Natural killer cell (primary cell): Measurements from ENCODE around the gene BAIAP3. TPM values are rescaled to one million over a fixed set of nuclear protein-coding genes. Genes with fewer than 3 reads are reported as not detected.

Source experiments
- ATAC-seq, 3 donors: fragments of 150-1000 bp in 2 of 3; fragments of 200-7000 bp in 1 of 3; cut with Tn5 transposase; 1 replicate in 1 of 3; 2 replicates in 2 of 3; pipeline ENCODE4 v1.10.0; 2021; ENCODE audit warnings: mild to moderate bottlenecking in 2 of 3, moderate library complexity in 2 of 3
- DNase-seq, 2 donors: peaks; one replicate each; pipeline versions ENCODE4 v3.0.0 to v3.0.0-alpha.2; 2013 to 2021; ENCODE audit warnings: mixed read lengths in 1 of 2
- H3K27ac ChIP-seq: one replicate; pipeline ENCODE4 v1.5.1; 2013; ENCODE audit warnings: mild to moderate bottlenecking, low read length
- H3K27me3 ChIP-seq: one replicate; pipeline ENCODE4 v1.6.1; 2013; ENCODE audit warnings: low read length; ENCODE audit not compliant: control insufficient read depth, insufficient read depth
- H3K36me3 ChIP-seq: one replicate; pipeline ENCODE4 v1.6.1; 2013; ENCODE audit warnings: low read length; ENCODE audit not compliant: control insufficient read depth, insufficient read depth
- H3K4me1 ChIP-seq: one replicate; pipeline ENCODE4 v1.6.1; 2013; ENCODE audit warnings: low read length; ENCODE audit not compliant: control insufficient read depth, insufficient read depth
- H3K4me3 ChIP-seq: one replicate; pipeline ENCODE4 v1.5.1; 2013; ENCODE audit warnings: low read length
- H3K9me3 ChIP-seq: one replicate; pipeline ENCODE4 v1.6.1; 2013; ENCODE audit warnings: low read length; ENCODE audit not compliant: control insufficient read depth, insufficient read depth
- H3K27ac Mint-ChIP-seq, 2 donors: one replicate each; pipeline ENCODE4 v1.8.0; 2022; ENCODE audit warnings: mild to moderate bottlenecking in 2 of 2, mixed read lengths in 2 of 2, moderate library complexity in 1 of 2
- H3K27me3 Mint-ChIP-seq, 2 donors: one replicate each; pipeline ENCODE4 v1.8.0; 2022; ENCODE audit warnings: low read depth in 2 of 2, mixed read lengths in 2 of 2
- H3K36me3 Mint-ChIP-seq: one replicate; pipeline ENCODE4 v1.8.0; 2022; ENCODE audit warnings: mixed read lengths
- H3K4me1 Mint-ChIP-seq, 2 donors: one replicate each; pipeline ENCODE4 v1.8.0; 2022; ENCODE audit warnings: mixed read lengths in 2 of 2
- H3K4me3 Mint-ChIP-seq: one replicate; pipeline ENCODE4 v1.8.0; 2022; ENCODE audit warnings: mild to moderate bottlenecking, moderate library complexity, mixed read lengths
- H3K9me3 Mint-ChIP-seq, 2 donors: one replicate each; pipeline ENCODE4 v1.8.0; 2022; ENCODE audit warnings: mixed read lengths in 2 of 2
- WGBS: methylation state at CpG from one replicate; pipeline ENCODE4 v1.1.7; 2013; ENCODE audit warnings: missing lambda C conversion rate; ENCODE audit not compliant: insufficient coverage; 5-methylcytosine and 5-hydroxymethylcytosine counted together
- intact Hi-C: fragments of 100-400 bp; cut with micrococcal nuclease; formaldehyde crosslinking; loops from one replicate; pipeline ENCODE4 v1.14.2; 2022
- total RNA-seq, 4 donors: library from RNA; stranded (reverse); fragments of 120-200 nt in 1 of 4; gene quantifications; one replicate each; pipeline versions ENCODE4 v1.2.3 to v1.2.4, GENCODE V29; 2013 to 2022
- TF ChIP-seq, protein P1 (sequence below): fragments of 200-600 bp; IDR thresholded peaks from one replicate; pipeline ENCODE4 v1.8.0; 2022; ENCODE audit warnings: antibody characterized with exemption

Gene BAIAP3
- total RNA-seq, 3 donors from 2014 or later (not counting 1 experiment from before 2014, with no cell fraction given) = 17.7 to 21.7 (median 19.9) TPM

DNA sequence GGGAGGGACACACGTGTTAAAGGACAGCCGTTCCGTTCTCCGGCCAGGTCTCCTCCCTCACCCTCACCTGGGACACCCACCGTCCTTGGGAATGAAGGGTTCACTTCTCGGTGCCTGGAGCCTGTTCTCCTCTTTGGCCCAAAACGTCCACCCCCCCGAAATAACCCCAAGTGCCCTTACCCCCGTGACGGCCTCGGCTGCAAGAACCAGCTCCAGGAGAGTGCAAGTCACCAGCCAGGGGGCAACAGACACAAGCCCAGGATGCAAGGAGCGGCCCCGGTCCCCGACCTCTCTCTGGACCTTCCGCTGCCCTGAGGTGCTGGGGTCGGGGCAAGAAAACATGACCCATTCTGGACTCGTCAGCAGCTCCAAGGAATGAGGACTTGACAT, 44.0 kb upstream of the BAIAP3 start:
- H3K27me3 ChIP-seq = peaks cover 8% of the 10 kb centered on the region
- H3K27ac Mint-ChIP-seq = no peak overlapping the region

GRCh38 chr16:1290063-1290501, 43.4 kb upstream of the BAIAP3 start:
- intact Hi-C loops = no loop called here
- Mint-ChIP-seq H3K36me3 (no peaks in the 10 kb centered on the region), H3K27ac (no peak overlapping the region), H3K4me3 (no peak overlapping the region), H3K4me1 (no peaks in the 10 kb centered on the region), H3K9me3 (no peaks in the 10 kb centered on the region), H3K27me3 (peaks cover 31 to 42% of the 10 kb centered on the region in 2 donors)
- H3K4me1 ChIP-seq = peaks cover 5% of the 10 kb centered on the region
- no peaks in the 10 kb centered on the region for H3K36me3 ChIP-seq
- ATAC-seq (peak in 1 of 3 donors; percentile 44), DNase-seq (no peak)
- WGBS = 19% methylated on average over 21 of the region's 22 CpGs
- no peaks in the 10 kb centered on the region for H3K9me3 ChIP-seq
- no peak overlapping the region for H3K4me3 ChIP-seq
- peaks cover 8% of the 10 kb centered on the region for H3K27me3 ChIP-seq
- H3K27ac ChIP-seq = no peak overlapping the region
- TF ChIP-seq, protein P1, sequence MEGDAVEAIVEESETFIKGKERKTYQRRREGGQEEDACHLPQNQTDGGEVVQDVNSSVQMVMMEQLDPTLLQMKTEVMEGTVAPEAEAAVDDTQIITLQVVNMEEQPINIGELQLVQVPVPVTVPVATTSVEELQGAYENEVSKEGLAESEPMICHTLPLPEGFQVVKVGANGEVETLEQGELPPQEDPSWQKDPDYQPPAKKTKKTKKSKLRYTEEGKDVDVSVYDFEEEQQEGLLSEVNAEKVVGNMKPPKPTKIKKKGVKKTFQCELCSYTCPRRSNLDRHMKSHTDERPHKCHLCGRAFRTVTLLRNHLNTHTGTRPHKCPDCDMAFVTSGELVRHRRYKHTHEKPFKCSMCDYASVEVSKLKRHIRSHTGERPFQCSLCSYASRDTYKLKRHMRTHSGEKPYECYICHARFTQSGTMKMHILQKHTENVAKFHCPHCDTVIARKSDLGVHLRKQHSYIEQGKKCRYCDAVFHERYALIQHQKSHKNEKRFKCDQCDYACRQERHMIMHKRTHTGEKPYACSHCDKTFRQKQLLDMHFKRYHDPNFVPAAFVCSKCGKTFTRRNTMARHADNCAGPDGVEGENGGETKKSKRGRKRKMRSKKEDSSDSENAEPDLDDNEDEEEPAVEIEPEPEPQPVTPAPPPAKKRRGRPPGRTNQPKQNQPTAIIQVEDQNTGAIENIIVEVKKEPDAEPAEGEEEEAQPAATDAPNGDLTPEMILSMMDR = no peak

More for the DNA sequence above, 44.0 kb upstream of the BAIAP3 start:
- ATAC-seq (no peak), DNase-seq (no peak)
- Histone ChIP-seq H3K27ac (no peak overlapping the region), H3K4me1 (peaks cover 5% of the 10 kb centered on the region), H3K9me3 (no peaks in the 10 kb centered on the region), H3K4me3 (no peak overlapping the region), H3K36me3 (no peaks in the 10 kb centered on the region)
- intact Hi-C loops = no loop called here
- 11% methylated on average over 16 of the region's 17 CpGs for WGBS
- no peaks in the 10 kb centered on the region for H3K4me1 Mint-ChIP-seq
- H3K9me3 Mint-ChIP-seq = no peaks in the 10 kb centered on the region
- no peaks in the 10 kb centered on the region for H3K36me3 Mint-ChIP-seq
- H3K27me3 Mint-ChIP-seq = peaks cover 29 to 40% of the 10 kb centered on the region in 2 donors
- TF ChIP-seq, protein P1 = no peak
- H3K4me3 Mint-ChIP-seq = no peak overlapping the region

GRCh38 chr16:1290860-1291575, 42.4 kb upstream of the BAIAP3 start:
- no peak for ATAC-seq
- H3K27me3 Mint-ChIP-seq = peaks cover 33 to 42% of the 10 kb centered on the region in 2 donors

More at GRCh38 chr16:1290860-1291575, 42.4 kb upstream of the BAIAP3 start:
- 81% methylated on average over 26 of the region's 29 CpGs for WGBS
- peaks cover 8% of the 10 kb centered on the region for H3K27me3 ChIP-seq
- no peak overlapping the region for H3K27ac Mint-ChIP-seq
- peaks cover 5% of the 10 kb centered on the region for H3K4me1 ChIP-seq
- no peaks in the 10 kb centered on the region for H3K36me3 ChIP-seq
- H3K4me3 Mint-ChIP-seq = no peak overlapping the region
- no peak overlapping the region for H3K27ac ChIP-seq
- no peak for DNase-seq
- TF ChIP-seq, protein P1 = no peak
- H3K9me3 Mint-ChIP-seq = no peaks in the 10 kb centered on the region
- H3K36me3 Mint-ChIP-seq = no peaks in the 10 kb centered on the region
- H3K9me3 ChIP-seq = no peaks in the 10 kb centered on the region
- intact Hi-C loops = no loop called here
- no peak overlapping the region for H3K4me3 ChIP-seq
- H3K4me1 Mint-ChIP-seq = no peaks in the 10 kb centered on the region
